ENCODE measurements around the gene NCBP2L. TPM values are rescaled to one million over a fixed set of nuclear protein-coding genes. Genes with fewer than 3 reads are reported as not detected.
"Not testable (repeated sequence)": the region's sequence is repeated elsewhere in the genome, so short reads cannot be mapped to it uniquely, and the experiment has no call there.

NCBP2L gene
- total and polyA plus RNA-seq, 2 donors (not counting 1 experiment from before 2014, with no cell fraction given): not detected

- Histone ChIP-seq H3K36me3 (ENCODE audit: control insufficient read depth, insufficient read depth, low read length) (no peaks in the 10 kb centered on the region), H3K79me2 (ENCODE audit: control insufficient read depth, insufficient read depth, low read length) (no peaks in the 10 kb centered on the region), H3K4me2 (ENCODE audit: extremely low read depth, insufficient read depth, low read length) (no peak overlapping the region), H3K4me1 (ENCODE audit: control insufficient read depth, extremely low read depth, insufficient read depth, low read length) (no peaks in the 10 kb centered on the region), H4K20me1 (ENCODE audit: control insufficient read depth, extremely low read depth, insufficient read depth, low read length) (no peaks in the 10 kb centered on the region), H3K27me3 (ENCODE audit: control insufficient read depth, insufficient read depth, low read length) (no peaks in the 10 kb centered on the region), H3K9ac (ENCODE audit: insufficient read depth, low read length) (no peak overlapping the region), H3K4me3 (replicated peaks in 1 of 4; ENCODE audit: control extremely low read depth in 1 of 4, insufficient read depth in 1 of 4, low read depth in 3 of 4, low read length in 4 of 4) (no peak overlapping the region), H3K9me3 (ENCODE audit: control insufficient read depth, insufficient read depth, low read depth, low read length) (no peaks in the 10 kb centered on the region), H3K27ac (ENCODE audit: insufficient read depth, low read length) (no peak overlapping the region), H2AFZ (ENCODE audit: low read length) (no peak overlapping the region)
- TF ChIP-seq, protein P1, sequence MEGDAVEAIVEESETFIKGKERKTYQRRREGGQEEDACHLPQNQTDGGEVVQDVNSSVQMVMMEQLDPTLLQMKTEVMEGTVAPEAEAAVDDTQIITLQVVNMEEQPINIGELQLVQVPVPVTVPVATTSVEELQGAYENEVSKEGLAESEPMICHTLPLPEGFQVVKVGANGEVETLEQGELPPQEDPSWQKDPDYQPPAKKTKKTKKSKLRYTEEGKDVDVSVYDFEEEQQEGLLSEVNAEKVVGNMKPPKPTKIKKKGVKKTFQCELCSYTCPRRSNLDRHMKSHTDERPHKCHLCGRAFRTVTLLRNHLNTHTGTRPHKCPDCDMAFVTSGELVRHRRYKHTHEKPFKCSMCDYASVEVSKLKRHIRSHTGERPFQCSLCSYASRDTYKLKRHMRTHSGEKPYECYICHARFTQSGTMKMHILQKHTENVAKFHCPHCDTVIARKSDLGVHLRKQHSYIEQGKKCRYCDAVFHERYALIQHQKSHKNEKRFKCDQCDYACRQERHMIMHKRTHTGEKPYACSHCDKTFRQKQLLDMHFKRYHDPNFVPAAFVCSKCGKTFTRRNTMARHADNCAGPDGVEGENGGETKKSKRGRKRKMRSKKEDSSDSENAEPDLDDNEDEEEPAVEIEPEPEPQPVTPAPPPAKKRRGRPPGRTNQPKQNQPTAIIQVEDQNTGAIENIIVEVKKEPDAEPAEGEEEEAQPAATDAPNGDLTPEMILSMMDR (conservative IDR thresholded peaks at IDR 0.05 in 1 of 2, IDR thresholded peaks at IDR 0.05 in 1 of 2; ENCODE audit: low read depth in 1 of 2, low read length in 2 of 2): no peak
- TF ChIP-seq EZH2 (IDR thresholded peaks at IDR 0.05; ENCODE audit: low read length, missing control alignments): no peak
- no peak for DNase-seq (ENCODE audit: low read depth in 2 of 2)
Measured at GRCh38 chrX:107804427-107804826, 26.9 kb downstream of the NCBP2L start.

DNA sequence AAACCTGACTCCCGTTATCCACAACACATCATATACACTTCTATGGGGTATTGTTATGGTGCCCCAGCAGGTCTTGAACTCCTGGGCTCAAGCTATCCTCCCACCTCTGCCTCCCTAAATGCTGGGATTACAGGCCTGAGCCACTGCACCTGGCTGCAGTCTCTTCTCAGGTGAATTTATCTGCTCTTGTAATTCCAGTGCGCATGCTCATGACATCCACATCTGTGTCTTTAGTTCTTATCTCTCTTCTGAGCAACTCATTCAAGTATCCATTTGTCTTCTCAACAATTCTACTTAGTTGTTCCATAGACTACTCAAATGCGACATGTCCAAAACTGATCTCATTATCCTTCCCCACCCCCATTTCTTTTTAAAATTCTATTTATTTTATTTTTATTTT is 27.6 kb downstream of the NCBP2L start:
- H4K20me1 ChIP-seq (ENCODE audit: control insufficient read depth, extremely low read depth, insufficient read depth, low read length): no peaks in the 10 kb centered on the region
- H3K9ac ChIP-seq (ENCODE audit: insufficient read depth, low read length): no peak overlapping the region
- no peak overlapping the region for H3K4me2 ChIP-seq (ENCODE audit: extremely low read depth, insufficient read depth, low read length)
- no peak overlapping the region for H3K4me3 ChIP-seq (replicated peaks in 1 of 4; ENCODE audit: control extremely low read depth in 1 of 4, insufficient read depth in 1 of 4, low read depth in 3 of 4, low read length in 4 of 4)
- H2AFZ ChIP-seq (ENCODE audit: low read length): no peak overlapping the region
- no peak overlapping the region for H3K27ac ChIP-seq (ENCODE audit: insufficient read depth, low read length)
- no peaks in the 10 kb centered on the region for H3K9me3 ChIP-seq (ENCODE audit: control insufficient read depth, insufficient read depth, low read depth, low read length)
- DNase-seq (ENCODE audit: low read depth in 2 of 2): no peak
- TF ChIP-seq, protein P1 (conservative IDR thresholded peaks at IDR 0.05 in 1 of 2, IDR thresholded peaks at IDR 0.05 in 1 of 2; ENCODE audit: low read depth in 1 of 2, low read length in 2 of 2): no peak
- TF ChIP-seq EZH2 (IDR thresholded peaks at IDR 0.05; ENCODE audit: low read length, missing control alignments): no peak
- H3K36me3 ChIP-seq (ENCODE audit: control insufficient read depth, insufficient read depth, low read length): no peaks in the 10 kb centered on the region
- no peaks in the 10 kb centered on the region for H3K4me1 ChIP-seq (ENCODE audit: control insufficient read depth, extremely low read depth, insufficient read depth, low read length)
- H3K79me2 ChIP-seq (ENCODE audit: control insufficient read depth, insufficient read depth, low read length): no peaks in the 10 kb centered on the region
- H3K27me3 ChIP-seq (ENCODE audit: control insufficient read depth, insufficient read depth, low read length): no peaks in the 10 kb centered on the region

- H3K79me2 ChIP-seq (ENCODE audit: control insufficient read depth, insufficient read depth, low read length); H3K27ac ChIP-seq (ENCODE audit: insufficient read depth, low read length); H3K36me3 ChIP-seq (ENCODE audit: control insufficient read depth, insufficient read depth, low read length); H3K9me3 ChIP-seq (ENCODE audit: control insufficient read depth, insufficient read depth, low read depth, low read length); DNase-seq (ENCODE audit: low read depth in 2 of 2); H3K4me2 ChIP-seq (ENCODE audit: extremely low read depth, insufficient read depth, low read length); H3K4me1 ChIP-seq (ENCODE audit: control insufficient read depth, extremely low read depth, insufficient read depth, low read length); H2AFZ ChIP-seq (ENCODE audit: low read length); H3K27me3 ChIP-seq (ENCODE audit: control insufficient read depth, insufficient read depth, low read length); H3K9ac ChIP-seq (ENCODE audit: insufficient read depth, low read length); H4K20me1 ChIP-seq (ENCODE audit: control insufficient read depth, extremely low read depth, insufficient read depth, low read length); H3K4me3 ChIP-seq (replicated peaks in 1 of 4; ENCODE audit: control extremely low read depth in 1 of 4, insufficient read depth in 1 of 4, low read depth in 3 of 4, low read length in 4 of 4): not testable (repeated sequence)
Measured at GRCh38 chrX:107810053-107810452, 32.5 kb downstream of the NCBP2L start.
